Neural cell (in vitro differentiated cells): ENCODE results near the gene ZNF532. TPM values are rescaled to one million over a fixed set of nuclear protein-coding genes. Genes with fewer than 3 reads are reported as not detected.

Source experiments
- H2AFZ ChIP-seq: fragments of 200-600, 300-800 bp; sonication (generic), shearing (Covaris generic); 2 replicates; pipeline ENCODE4 v1.6.0; 2014; ENCODE audit warnings: low read depth, mild to moderate bottlenecking, antibody characterized with exemption, low read length, moderate library complexity
- H3F3A ChIP-seq: fragments of 200-600 bp; shearing (Covaris generic); 2 replicates; pipeline ENCODE4 v1.6.1; 2016; ENCODE audit warnings: mild to moderate bottlenecking, moderate library complexity, mixed read lengths, antibody characterized with exemption, low read length; ENCODE audit not compliant: insufficient read depth, poor library complexity, severe bottlenecking
- H3K27ac ChIP-seq: fragments of 200-600, 300-800 bp; sonication (generic), shearing (Covaris generic); 2 replicates; pipeline ENCODE4 v1.5.1; 2014; ENCODE audit warnings: mild to moderate bottlenecking, low read length, moderate library complexity
- H3K27me3 ChIP-seq: fragments of 300-800, 200-600 bp; sonication (generic), shearing (Covaris generic); 2 replicates; pipeline ENCODE4 v1.6.0; 2014; ENCODE audit warnings: mild to moderate bottlenecking, low read depth, low read length, moderate library complexity; ENCODE audit not compliant: insufficient read depth
- H3K36me3 ChIP-seq: fragments of 300-800, 200-600 bp; sonication (generic), shearing (Covaris generic); 2 replicates; pipeline ENCODE4 v1.5.1; 2014; ENCODE audit warnings: mild to moderate bottlenecking, antibody characterized with exemption, low read length, moderate library complexity; ENCODE audit not compliant: insufficient read depth
- H3K4me2 ChIP-seq: fragments of 300-800, 200-600 bp; sonication (generic), shearing (Covaris generic); 2 replicates; pipeline ENCODE4 v1.6.0; 2014; ENCODE audit warnings: mild to moderate bottlenecking, low read length
- H3K4me3 ChIP-seq: fragments of 300-800, 200-600 bp; sonication (generic), shearing (Covaris generic); 2 replicates; pipeline ENCODE4 v1.5.1; 2014; ENCODE audit warnings: mild to moderate bottlenecking, low read length, moderate library complexity
- H3K79me2 ChIP-seq: fragments of 200-600 bp; shearing (Covaris generic); replicated peaks from 2 replicates; pipeline ENCODE4 v1.6.0; 2014; ENCODE audit warnings: mild to moderate bottlenecking, low read length, moderate library complexity; ENCODE audit not compliant: insufficient read depth
- H3K9ac ChIP-seq: fragments of 300-800, 200-600 bp; sonication (generic), shearing (Covaris generic); 2 replicates; pipeline ENCODE4 v1.6.1; 2016; ENCODE audit warnings: mild to moderate bottlenecking, low read length, mixed read lengths
- H3K9me2 ChIP-seq: fragments of 200-600 bp; shearing (Covaris generic); 2 replicates; pipeline ENCODE4 v1.6.1; 2016; ENCODE audit warnings: mild to moderate bottlenecking, low read length, mixed read lengths; ENCODE audit not compliant: insufficient read depth
- H3K9me3 ChIP-seq: fragments of 200-600, 300-800 bp; sonication (generic), shearing (Covaris generic); 2 replicates; pipeline ENCODE4 v1.6.1; 2016; ENCODE audit warnings: mild to moderate bottlenecking, mixed run types, low read length, moderate library complexity, mixed read lengths
- H4K20me1 ChIP-seq: fragments of 200-600 bp; shearing (Covaris generic); 2 replicates; pipeline ENCODE4 v1.6.1; 2016; ENCODE audit warnings: mild to moderate bottlenecking, mixed run types; ENCODE audit not compliant: insufficient read depth
- EP300 ChIP-seq: fragments of 450-650 bp; conservative IDR thresholded peaks from 2 replicates; pipeline ENCODE4 v1.6.1; 2014; ENCODE audit warnings: antibody characterized with exemption, mild to moderate bottlenecking, moderate library complexity; ENCODE audit not compliant: poor library complexity, severe bottlenecking
- EZH2 ChIP-seq: fragments of 200-600, 300-800 bp; shearing (Covaris generic), sonication (generic); IDR thresholded peaks from 2 replicates; pipeline ENCODE4 v1.6.1; 2014; ENCODE audit warnings: antibody characterized with exemption, low read length, borderline replicate concordance, mild to moderate bottlenecking; ENCODE audit not compliant: insufficient read depth, poor library complexity, severe bottlenecking
- MXI1 ChIP-seq: fragments of 450-650 bp; conservative IDR thresholded peaks from 2 replicates; pipeline ENCODE4 v1.6.1; 2014; ENCODE audit warnings: antibody characterized with exemption, mild to moderate bottlenecking; ENCODE audit not compliant: poor library complexity, severe bottlenecking
- POLR2AphosphoS5 ChIP-seq: IDR thresholded peaks from 2 replicates; pipeline ENCODE4 v1.6.1; 2012
- RAD21 ChIP-seq: fragments of 450-650 bp; conservative IDR thresholded peaks from 2 replicates; pipeline ENCODE4 v1.6.1; 2014; ENCODE audit warnings: antibody characterized with exemption, mild to moderate bottlenecking, moderate library complexity
- SMC3 ChIP-seq: fragments of 450-650 bp; conservative IDR thresholded peaks from 2 replicates; pipeline ENCODE4 v1.6.1; 2014; ENCODE audit warnings: antibody characterized with exemption, mild to moderate bottlenecking, moderate library complexity; ENCODE audit not compliant: poor library complexity
- TAF1 ChIP-seq: IDR thresholded peaks from 2 replicates; pipeline ENCODE4 v1.6.1; 2012; ENCODE audit warnings: low read depth
- polyA plus RNA-seq: library from polyadenylated mRNA; depleted of rRNA; stranded (reverse); fragments of >200 nt; gene quantifications from 2 replicates; pipeline ENCODE4 v1.2.3, GENCODE V29; 2014
- TF ChIP-seq, protein P1 (sequence below): fragments of 450-650 bp; IDR thresholded peaks from 2 replicates; pipeline ENCODE4 v1.5.1; 2014; ENCODE audit warnings: antibody characterized with exemption, mild to moderate bottlenecking, moderate library complexity; ENCODE audit not compliant: poor library complexity, severe bottlenecking
- TF ChIP-seq, protein P2 (sequence below): IDR thresholded peaks from 2 replicates; pipeline ENCODE4 v1.6.1; 2012; ENCODE audit warnings: borderline replicate concordance

ZNF532 gene
- polyA plus RNA-seq, 1 donor from 2014 or later = 119 TPM

DNA sequence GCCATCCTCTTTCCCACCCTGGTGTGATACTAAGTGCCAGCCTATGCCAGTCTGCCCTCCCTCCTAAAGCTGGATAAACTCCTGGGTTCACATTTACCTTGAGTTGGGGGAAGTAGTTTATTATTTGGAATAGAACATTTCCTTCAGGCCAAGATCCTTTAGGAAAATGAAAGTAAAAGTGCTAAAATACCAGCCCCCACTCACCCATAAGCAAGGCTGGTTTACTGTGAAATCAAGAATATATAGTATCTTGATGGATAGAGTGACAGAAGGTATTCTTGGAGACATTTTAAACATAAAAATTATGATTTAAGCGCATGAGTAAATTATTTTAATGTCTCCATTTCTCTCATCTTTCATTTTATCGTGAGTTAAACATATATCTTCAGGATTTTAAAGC, 27.1 kb downstream of the ZNF532 start:
- Histone ChIP-seq H3K4me2 (no peak overlapping the region), H3K79me2 (peaks cover 88% of the 10 kb centered on the region), H3K36me3 (no peaks in the 10 kb centered on the region), H3K27ac (no peak overlapping the region), H3K9ac (no peak overlapping the region), H3K9me3 (no peaks in the 10 kb centered on the region), H3F3A (no peaks in the 10 kb centered on the region), H3K9me2 (no peaks in the 10 kb centered on the region), H3K4me3 (no peak overlapping the region), H4K20me1 (peaks cover 24% of the 10 kb centered on the region), H3K27me3 (no peaks in the 10 kb centered on the region), H2AFZ (no peak overlapping the region)
- TF ChIP-seq RAD21 = no peak
- TF ChIP-seq, protein P1, sequence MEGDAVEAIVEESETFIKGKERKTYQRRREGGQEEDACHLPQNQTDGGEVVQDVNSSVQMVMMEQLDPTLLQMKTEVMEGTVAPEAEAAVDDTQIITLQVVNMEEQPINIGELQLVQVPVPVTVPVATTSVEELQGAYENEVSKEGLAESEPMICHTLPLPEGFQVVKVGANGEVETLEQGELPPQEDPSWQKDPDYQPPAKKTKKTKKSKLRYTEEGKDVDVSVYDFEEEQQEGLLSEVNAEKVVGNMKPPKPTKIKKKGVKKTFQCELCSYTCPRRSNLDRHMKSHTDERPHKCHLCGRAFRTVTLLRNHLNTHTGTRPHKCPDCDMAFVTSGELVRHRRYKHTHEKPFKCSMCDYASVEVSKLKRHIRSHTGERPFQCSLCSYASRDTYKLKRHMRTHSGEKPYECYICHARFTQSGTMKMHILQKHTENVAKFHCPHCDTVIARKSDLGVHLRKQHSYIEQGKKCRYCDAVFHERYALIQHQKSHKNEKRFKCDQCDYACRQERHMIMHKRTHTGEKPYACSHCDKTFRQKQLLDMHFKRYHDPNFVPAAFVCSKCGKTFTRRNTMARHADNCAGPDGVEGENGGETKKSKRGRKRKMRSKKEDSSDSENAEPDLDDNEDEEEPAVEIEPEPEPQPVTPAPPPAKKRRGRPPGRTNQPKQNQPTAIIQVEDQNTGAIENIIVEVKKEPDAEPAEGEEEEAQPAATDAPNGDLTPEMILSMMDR = no peak
- TF ChIP-seq TAF1 = no peak

DNA sequence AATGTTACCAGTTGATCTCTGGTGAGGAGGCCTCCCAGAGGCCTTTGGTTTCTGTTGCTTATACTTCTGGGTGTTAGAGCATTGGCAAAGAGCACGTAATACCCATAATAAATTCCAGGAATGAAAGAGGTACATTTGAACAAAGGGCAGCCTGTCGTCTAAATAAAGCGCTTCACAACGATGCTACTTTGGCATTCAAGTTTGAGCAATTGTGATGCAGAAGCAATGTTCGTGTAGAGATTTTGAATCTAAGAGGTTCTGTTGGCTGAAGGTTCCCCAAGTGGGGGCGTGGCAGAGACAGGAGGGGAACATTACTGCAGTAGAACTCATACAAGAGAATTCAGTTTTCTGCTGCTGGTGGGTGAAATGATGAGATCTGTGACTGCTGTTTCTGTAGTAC, 27.8 kb downstream of the ZNF532 start:
- no peak overlapping the region for H3K27ac ChIP-seq
- no peaks in the 10 kb centered on the region for H3K27me3 ChIP-seq
- H3K4me2 ChIP-seq = no peak overlapping the region
- peaks cover 88% of the 10 kb centered on the region for H3K79me2 ChIP-seq
- no peaks in the 10 kb centered on the region for H3K9me2 ChIP-seq
- no peaks in the 10 kb centered on the region for H3K9me3 ChIP-seq
- H3K36me3 ChIP-seq = no peaks in the 10 kb centered on the region
- no peak for TF ChIP-seq EP300
- TF ChIP-seq RAD21 = no peak
- no peak overlapping the region for H3K4me3 ChIP-seq
- H2AFZ ChIP-seq = no peak overlapping the region
- H3F3A ChIP-seq = no peaks in the 10 kb centered on the region
- peaks cover 21% of the 10 kb centered on the region for H4K20me1 ChIP-seq
- no peak overlapping the region for H3K9ac ChIP-seq

DNA sequence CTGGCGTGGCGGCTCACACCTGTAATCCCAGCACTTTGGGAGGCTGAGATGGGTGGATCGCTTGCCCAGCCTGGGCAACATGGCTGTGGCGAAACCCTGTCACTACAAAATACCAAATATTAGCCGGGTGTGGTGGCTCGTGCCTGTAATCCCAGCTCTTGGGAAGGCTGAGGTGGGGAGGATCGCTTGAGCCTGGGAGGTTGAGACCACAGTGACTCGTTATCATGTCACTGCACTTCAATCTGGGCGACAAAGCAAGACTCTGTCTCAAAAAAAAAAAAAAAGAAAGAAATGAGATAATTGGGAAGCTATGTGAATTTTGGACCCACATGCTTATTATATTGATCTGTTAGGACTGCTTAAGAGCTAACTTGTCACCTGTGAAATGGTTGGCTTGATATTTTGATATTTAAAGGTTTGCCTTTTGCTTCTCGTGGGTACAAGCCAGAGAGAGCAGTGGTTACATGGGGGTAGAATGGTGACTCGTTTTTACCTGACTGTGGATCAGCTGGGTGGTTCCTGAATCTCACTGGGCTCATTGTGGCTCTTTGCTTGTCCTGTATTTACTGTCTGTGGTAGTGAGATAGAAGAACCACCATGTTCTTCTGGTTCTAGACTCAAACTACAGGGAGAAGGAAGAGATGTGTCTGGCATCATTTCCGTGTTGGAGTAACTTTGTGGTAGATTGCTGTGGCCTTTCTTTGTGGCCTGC, 28.9 kb downstream of the ZNF532 start:
- peaks cover 91% of the 10 kb centered on the region for H3K79me2 ChIP-seq
- H3K4me3 ChIP-seq = no peak overlapping the region
- H3F3A ChIP-seq = no peaks in the 10 kb centered on the region
- H3K9me3 ChIP-seq = no peaks in the 10 kb centered on the region
- H3K9me2 ChIP-seq = no peaks in the 10 kb centered on the region
- H2AFZ ChIP-seq = no peak overlapping the region
- peaks cover 21% of the 10 kb centered on the region for H4K20me1 ChIP-seq
- TF ChIP-seq, protein P2, sequence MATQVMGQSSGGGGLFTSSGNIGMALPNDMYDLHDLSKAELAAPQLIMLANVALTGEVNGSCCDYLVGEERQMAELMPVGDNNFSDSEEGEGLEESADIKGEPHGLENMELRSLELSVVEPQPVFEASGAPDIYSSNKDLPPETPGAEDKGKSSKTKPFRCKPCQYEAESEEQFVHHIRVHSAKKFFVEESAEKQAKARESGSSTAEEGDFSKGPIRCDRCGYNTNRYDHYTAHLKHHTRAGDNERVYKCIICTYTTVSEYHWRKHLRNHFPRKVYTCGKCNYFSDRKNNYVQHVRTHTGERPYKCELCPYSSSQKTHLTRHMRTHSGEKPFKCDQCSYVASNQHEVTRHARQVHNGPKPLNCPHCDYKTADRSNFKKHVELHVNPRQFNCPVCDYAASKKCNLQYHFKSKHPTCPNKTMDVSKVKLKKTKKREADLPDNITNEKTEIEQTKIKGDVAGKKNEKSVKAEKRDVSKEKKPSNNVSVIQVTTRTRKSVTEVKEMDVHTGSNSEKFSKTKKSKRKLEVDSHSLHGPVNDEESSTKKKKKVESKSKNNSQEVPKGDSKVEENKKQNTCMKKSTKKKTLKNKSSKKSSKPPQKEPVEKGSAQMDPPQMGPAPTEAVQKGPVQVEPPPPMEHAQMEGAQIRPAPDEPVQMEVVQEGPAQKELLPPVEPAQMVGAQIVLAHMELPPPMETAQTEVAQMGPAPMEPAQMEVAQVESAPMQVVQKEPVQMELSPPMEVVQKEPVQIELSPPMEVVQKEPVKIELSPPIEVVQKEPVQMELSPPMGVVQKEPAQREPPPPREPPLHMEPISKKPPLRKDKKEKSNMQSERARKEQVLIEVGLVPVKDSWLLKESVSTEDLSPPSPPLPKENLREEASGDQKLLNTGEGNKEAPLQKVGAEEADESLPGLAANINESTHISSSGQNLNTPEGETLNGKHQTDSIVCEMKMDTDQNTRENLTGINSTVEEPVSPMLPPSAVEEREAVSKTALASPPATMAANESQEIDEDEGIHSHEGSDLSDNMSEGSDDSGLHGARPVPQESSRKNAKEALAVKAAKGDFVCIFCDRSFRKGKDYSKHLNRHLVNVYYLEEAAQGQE = no peak
- TF ChIP-seq MXI1 (no peak), TAF1 (no peak), RAD21 (no peak), EZH2 (no peak), POLR2AphosphoS5 (no peak), SMC3 (no peak), EP300 (no peak)
- TF ChIP-seq, protein P1 = no peak
- H3K27ac ChIP-seq = no peak overlapping the region
- H3K27me3 ChIP-seq = no peaks in the 10 kb centered on the region
- H3K9ac ChIP-seq = no peak overlapping the region
- no peak overlapping the region for H3K4me2 ChIP-seq
- H3K36me3 ChIP-seq = no peaks in the 10 kb centered on the region
